Measurements from ENCODE around the gene COL6A1.

The COL6A1 gene

GRCh38 chr21:45982092-45982757, 655 bp downstream of the COL6A1 start:
- Histone ChIP-seq H3K27ac (peak overlapping the region; percentile 38), H3K4me3 (ENCODE audit: low read depth, low read length) (peak overlapping the region; percentile 74), H3K9me3 (ENCODE audit: severe bottlenecking) (no peaks in the 10 kb centered on the region), H3K27me3 (ENCODE audit: insufficient read depth, low read depth, severe bottlenecking) (no peaks in the 10 kb centered on the region), H3K36me3 (peaks cover 19% of the 10 kb centered on the region)
- TF ChIP-seq CTCF (IDR thresholded peaks at IDR 0.05; ENCODE audit: low read depth, low read length): no peak
- DNase-seq: peak; percentile 36

- peak; percentile 38 for DNase-seq
- TF ChIP-seq CTCF (IDR thresholded peaks at IDR 0.05; ENCODE audit: low read depth, low read length): no peak
- Histone ChIP-seq H3K9me3 (ENCODE audit: severe bottlenecking) (no peaks in the 10 kb centered on the region), H3K27me3 (ENCODE audit: insufficient read depth, low read depth, severe bottlenecking) (no peaks in the 10 kb centered on the region), H3K4me3 (ENCODE audit: low read depth, low read length) (peak overlapping the region; percentile 74), H3K36me3 (peaks cover 22% of the 10 kb centered on the region), H3K27ac (no peak overlapping the region; the same call in 1 of the 2 replicates)
Observed at GRCh38 chr21:45982758-45983648, 1.4 kb downstream of the COL6A1 start.

GRCh38 chr21:45983649-45983965, 2.0 kb downstream of the COL6A1 start:
- Histone ChIP-seq H3K27me3 (ENCODE audit: insufficient read depth, low read depth, severe bottlenecking) (no peaks in the 10 kb centered on the region), H3K27ac (no peak overlapping the region), H3K9me3 (ENCODE audit: severe bottlenecking) (no peaks in the 10 kb centered on the region), H3K36me3 (peaks cover 22% of the 10 kb centered on the region), H3K4me3 (ENCODE audit: low read depth, low read length) (no peak overlapping the region)
- no peak for DNase-seq
- TF ChIP-seq CTCF (IDR thresholded peaks at IDR 0.05; ENCODE audit: low read depth, low read length): no peak

- Histone ChIP-seq H3K27ac (no peak overlapping the region), H3K4me3 (ENCODE audit: low read depth, low read length) (no peak overlapping the region), H3K36me3 (peaks cover 22% of the 10 kb centered on the region), H3K9me3 (ENCODE audit: severe bottlenecking) (no peaks in the 10 kb centered on the region), H3K27me3 (ENCODE audit: insufficient read depth, low read depth, severe bottlenecking) (no peaks in the 10 kb centered on the region)
- TF ChIP-seq CTCF (IDR thresholded peaks at IDR 0.05; ENCODE audit: low read depth, low read length): no peak
- DNase-seq: peak; percentile 11
Observed at GRCh38 chr21:45983981-45984551, 2.5 kb downstream of the COL6A1 start.

GRCh38 chr21:45984584-45985095, 3.1 kb downstream of the COL6A1 start:
- Histone ChIP-seq H3K36me3 (peaks cover 22% of the 10 kb centered on the region), H3K27me3 (ENCODE audit: insufficient read depth, low read depth, severe bottlenecking) (no peaks in the 10 kb centered on the region), H3K9me3 (ENCODE audit: severe bottlenecking) (no peaks in the 10 kb centered on the region), H3K4me3 (ENCODE audit: low read depth, low read length) (no peak overlapping the region), H3K27ac (no peak overlapping the region)
- no peak for DNase-seq
- no peak for TF ChIP-seq CTCF (IDR thresholded peaks at IDR 0.05; ENCODE audit: low read depth, low read length)

Measured in WERI-Rb-1 (cell line).